ENCODE data around the gene SIM2.

The SIM2 gene

DNA sequence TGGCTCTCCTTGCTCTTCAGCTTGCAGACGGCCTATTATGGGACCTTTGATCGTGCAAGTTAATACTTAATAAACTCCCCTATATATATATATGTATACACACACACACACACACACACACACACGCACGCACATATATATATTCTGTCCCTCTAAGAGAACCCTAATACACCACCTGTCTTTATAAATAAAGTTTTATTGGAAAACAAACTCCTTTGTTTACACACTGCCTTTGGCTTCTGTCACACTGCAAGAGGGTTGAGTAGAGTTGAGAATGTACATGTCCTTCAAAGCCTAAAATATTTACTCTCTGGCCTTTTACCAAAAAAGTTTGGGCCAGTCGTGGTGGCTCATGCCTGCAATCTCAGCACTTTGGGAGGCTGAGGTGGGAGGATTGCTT, 26.2 kb upstream of the SIM2 start:
- Histone ChIP-seq H2AFZ (ENCODE audit: low read depth) (no peak overlapping the region), H3K27ac (no peak overlapping the region), H3K4me3 (IDR thresholded peaks at IDR 0.05; ENCODE audit: insufficient read depth, low read depth, low read length) (no peak overlapping the region), H3K79me2 (ENCODE audit: insufficient read depth, low read depth) (no peaks in the 10 kb centered on the region), H3K36me3 (ENCODE audit: insufficient read depth) (no peaks in the 10 kb centered on the region), H4K20me1 (ENCODE audit: insufficient read depth) (no peaks in the 10 kb centered on the region), H3K4me2 (no peak overlapping the region), H3K27me3 (ENCODE audit: insufficient read depth, low read depth) (no peaks in the 10 kb centered on the region), H3K9ac (no peak overlapping the region), H3K4me1 (ENCODE audit: low read depth, poor library complexity, severe bottlenecking) (no peaks in the 10 kb centered on the region)
- TF ChIP-seq, protein P1, sequence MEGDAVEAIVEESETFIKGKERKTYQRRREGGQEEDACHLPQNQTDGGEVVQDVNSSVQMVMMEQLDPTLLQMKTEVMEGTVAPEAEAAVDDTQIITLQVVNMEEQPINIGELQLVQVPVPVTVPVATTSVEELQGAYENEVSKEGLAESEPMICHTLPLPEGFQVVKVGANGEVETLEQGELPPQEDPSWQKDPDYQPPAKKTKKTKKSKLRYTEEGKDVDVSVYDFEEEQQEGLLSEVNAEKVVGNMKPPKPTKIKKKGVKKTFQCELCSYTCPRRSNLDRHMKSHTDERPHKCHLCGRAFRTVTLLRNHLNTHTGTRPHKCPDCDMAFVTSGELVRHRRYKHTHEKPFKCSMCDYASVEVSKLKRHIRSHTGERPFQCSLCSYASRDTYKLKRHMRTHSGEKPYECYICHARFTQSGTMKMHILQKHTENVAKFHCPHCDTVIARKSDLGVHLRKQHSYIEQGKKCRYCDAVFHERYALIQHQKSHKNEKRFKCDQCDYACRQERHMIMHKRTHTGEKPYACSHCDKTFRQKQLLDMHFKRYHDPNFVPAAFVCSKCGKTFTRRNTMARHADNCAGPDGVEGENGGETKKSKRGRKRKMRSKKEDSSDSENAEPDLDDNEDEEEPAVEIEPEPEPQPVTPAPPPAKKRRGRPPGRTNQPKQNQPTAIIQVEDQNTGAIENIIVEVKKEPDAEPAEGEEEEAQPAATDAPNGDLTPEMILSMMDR (conservative IDR thresholded peaks at IDR 0.05; ENCODE audit: low read depth, low read length) = no peak

DNA sequence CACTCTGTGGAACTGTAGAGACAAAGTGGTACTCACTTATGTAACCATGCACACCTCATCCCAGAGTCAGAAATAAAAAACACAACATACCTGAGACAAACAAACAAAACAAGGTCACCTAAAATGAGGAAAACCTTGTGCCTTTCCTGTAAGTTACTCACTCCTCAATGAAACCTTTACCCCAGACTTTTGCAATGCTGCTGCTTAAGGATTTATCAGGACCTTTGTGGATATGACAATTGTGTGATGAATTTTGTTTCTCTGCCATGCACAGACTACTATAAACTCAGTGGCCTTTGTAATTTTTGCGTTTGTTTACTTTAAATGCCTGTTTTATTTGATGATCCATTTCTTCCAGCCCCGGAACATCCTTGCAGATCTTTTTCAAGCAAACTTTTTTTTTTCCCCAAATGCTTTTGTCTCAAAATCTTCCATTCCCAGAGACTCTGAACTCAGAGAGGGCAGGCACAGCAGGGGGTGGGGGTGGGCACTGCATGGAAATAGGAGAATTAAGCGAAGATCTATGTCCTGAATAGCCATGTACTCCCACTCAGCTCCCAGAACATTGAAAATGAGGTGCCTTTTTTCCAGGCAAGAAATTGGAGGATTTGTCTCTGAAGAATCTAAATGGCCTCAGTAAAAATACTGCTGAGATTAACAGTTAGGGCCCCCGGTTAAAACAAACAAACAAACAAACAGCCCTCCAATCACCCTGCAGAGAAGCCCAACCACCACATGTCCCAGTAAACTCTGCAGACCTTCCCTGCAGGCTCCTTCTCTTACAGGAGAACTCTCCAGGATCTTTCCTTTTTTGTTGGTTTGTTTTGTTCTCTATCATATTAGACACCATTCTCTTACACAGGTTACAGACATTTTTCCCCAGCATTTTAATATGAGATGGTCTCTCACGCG, 22.6 kb upstream of the SIM2 start:
- H3K4me2 ChIP-seq = no peak overlapping the region
- H3K79me2 ChIP-seq (ENCODE audit: insufficient read depth, low read depth) = no peaks in the 10 kb centered on the region
- no peak overlapping the region for H3K27ac ChIP-seq
- no peaks in the 10 kb centered on the region for H3K4me1 ChIP-seq (ENCODE audit: low read depth, poor library complexity, severe bottlenecking)
- no peak overlapping the region for H3K9ac ChIP-seq
- TF ChIP-seq, protein P1 (conservative IDR thresholded peaks at IDR 0.05; ENCODE audit: low read depth, low read length) = no peak
- no peaks in the 10 kb centered on the region for H4K20me1 ChIP-seq (ENCODE audit: insufficient read depth)
- H3K36me3 ChIP-seq (ENCODE audit: insufficient read depth) = no peaks in the 10 kb centered on the region
- no peaks in the 10 kb centered on the region for H3K27me3 ChIP-seq (ENCODE audit: insufficient read depth, low read depth)
- H2AFZ ChIP-seq (ENCODE audit: low read depth) = no peak overlapping the region
- H3K4me3 ChIP-seq (IDR thresholded peaks at IDR 0.05; ENCODE audit: insufficient read depth, low read depth, low read length) = no peak overlapping the region

DNA sequence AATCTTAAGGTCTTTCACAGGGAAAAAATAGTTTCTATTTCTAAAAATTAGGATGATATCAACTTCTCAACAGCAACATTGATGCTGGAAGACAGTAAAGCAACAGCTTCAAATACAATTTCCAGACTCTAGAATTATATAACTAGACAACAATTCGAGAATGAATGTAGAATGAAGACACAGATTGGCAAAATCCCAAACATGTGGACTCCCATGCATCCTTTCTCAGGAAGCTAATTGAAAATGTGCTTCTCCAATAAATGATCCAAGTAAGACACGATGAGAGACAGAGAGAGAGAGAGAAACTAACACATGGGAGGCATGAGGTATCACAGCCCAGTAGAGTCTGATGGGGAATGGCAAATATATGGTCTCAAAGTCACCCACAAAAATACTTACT, 21.5 kb upstream of the SIM2 start:
- Histone ChIP-seq H3K9ac (no peak overlapping the region), H3K27ac (no peak overlapping the region), H3K4me1 (ENCODE audit: low read depth, poor library complexity, severe bottlenecking) (no peaks in the 10 kb centered on the region), H3K36me3 (ENCODE audit: insufficient read depth) (no peaks in the 10 kb centered on the region), H3K4me3 (IDR thresholded peaks at IDR 0.05; ENCODE audit: insufficient read depth, low read depth, low read length) (no peak overlapping the region), H3K27me3 (ENCODE audit: insufficient read depth, low read depth) (no peaks in the 10 kb centered on the region), H3K79me2 (ENCODE audit: insufficient read depth, low read depth) (no peaks in the 10 kb centered on the region), H4K20me1 (ENCODE audit: insufficient read depth) (no peaks in the 10 kb centered on the region), H2AFZ (ENCODE audit: low read depth) (no peak overlapping the region), H3K4me2 (no peak overlapping the region)
- TF ChIP-seq, protein P1 (conservative IDR thresholded peaks at IDR 0.05; ENCODE audit: low read depth, low read length) = no peak

DNA sequence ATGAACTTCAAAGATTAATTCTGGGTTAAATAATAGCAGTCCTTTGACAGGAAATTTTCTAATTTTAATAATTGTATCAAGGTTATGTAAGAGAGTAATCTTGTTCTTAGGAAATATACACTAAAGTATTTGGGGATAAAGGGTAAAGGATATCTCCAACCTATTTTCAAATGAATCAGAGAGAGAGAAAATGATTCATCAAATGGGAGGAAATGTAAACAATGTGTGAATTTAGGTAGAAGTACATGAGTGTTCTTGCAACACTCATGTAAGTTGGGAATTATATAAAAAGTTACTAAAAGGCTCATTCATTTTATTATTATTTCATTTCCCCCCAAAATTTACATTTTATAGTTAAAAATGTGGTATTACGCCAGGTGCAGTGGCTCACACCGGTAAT, 20.4 kb upstream of the SIM2 start:
- no peaks in the 10 kb centered on the region for H3K27me3 ChIP-seq (ENCODE audit: insufficient read depth, low read depth)
- H3K4me3 ChIP-seq (IDR thresholded peaks at IDR 0.05; ENCODE audit: insufficient read depth, low read depth, low read length) = no peak overlapping the region
- TF ChIP-seq, protein P1 (conservative IDR thresholded peaks at IDR 0.05; ENCODE audit: low read depth, low read length) = no peak
- no peak overlapping the region for H3K4me2 ChIP-seq
- H4K20me1 ChIP-seq (ENCODE audit: insufficient read depth) = no peaks in the 10 kb centered on the region
- H3K9ac ChIP-seq = no peak overlapping the region
- no peaks in the 10 kb centered on the region for H3K36me3 ChIP-seq (ENCODE audit: insufficient read depth)
- H3K79me2 ChIP-seq (ENCODE audit: insufficient read depth, low read depth) = no peaks in the 10 kb centered on the region
- H2AFZ ChIP-seq (ENCODE audit: low read depth) = no peak overlapping the region
- no peak overlapping the region for H3K27ac ChIP-seq
- no peaks in the 10 kb centered on the region for H3K4me1 ChIP-seq (ENCODE audit: low read depth, poor library complexity, severe bottlenecking)

Data from KMS-11 (cell line).